Osteocyte (in vitro differentiated cells): ENCODE measurements around the gene ABLIM2. TPM values are rescaled to one million over a fixed set of nuclear protein-coding genes. Genes with fewer than 3 reads are reported as not detected.

Source experiments
- DNase-seq: peaks from one replicate; pipeline ENCODE4 v3.0.0; 2021; ENCODE audit warnings: mixed read lengths; ENCODE audit not compliant: unreplicated experiment; ENCODE audit errors: extremely low spot score
- H3K27ac Mint-ChIP-seq: one replicate; pipeline ENCODE4 v1.8.0; 2021; ENCODE audit warnings: mild to moderate bottlenecking, mixed read lengths; ENCODE audit not compliant: unreplicated experiment
- H3K27me3 Mint-ChIP-seq: one replicate; pipeline ENCODE4 v1.8.0; 2021; ENCODE audit warnings: mixed read lengths; ENCODE audit not compliant: unreplicated experiment
- H3K36me3 Mint-ChIP-seq: one replicate; pipeline ENCODE4 v1.8.0; 2021; ENCODE audit warnings: mixed read lengths; ENCODE audit not compliant: unreplicated experiment
- H3K4me1 Mint-ChIP-seq: one replicate; pipeline ENCODE4 v1.8.0; 2021; ENCODE audit warnings: mixed read lengths; ENCODE audit not compliant: unreplicated experiment
- H3K4me3 Mint-ChIP-seq: one replicate; pipeline ENCODE4 v1.8.0; 2021; ENCODE audit warnings: mild to moderate bottlenecking, moderate library complexity, mixed read lengths; ENCODE audit not compliant: unreplicated experiment
- H3K9me3 Mint-ChIP-seq: one replicate; pipeline ENCODE4 v1.8.0; 2021; ENCODE audit warnings: mixed read lengths; ENCODE audit not compliant: unreplicated experiment
- CTCF ChIP-seq: fragments of 200-600 bp; sonication (generic); IDR thresholded peaks from 2 replicates; pipeline ENCODE4 v1.5.0; 2021; ENCODE audit warnings: antibody characterized with exemption, mild to moderate bottlenecking, moderate library complexity
- total RNA-seq: library from RNA; stranded (reverse); gene quantifications from 2 replicates; pipeline ENCODE4 v1.2.1, GENCODE V29; 2021

Gene ABLIM2
- total RNA-seq, 1 donor from 2014 or later, result 0.24 TPM

GRCh38 chr4:8087921-8088495 is 70.6 kb downstream of the ABLIM2 start:
- TF ChIP-seq CTCF, result no peak
- no peak overlapping the region for H3K4me3 Mint-ChIP-seq
- H3K27ac Mint-ChIP-seq, result no peak overlapping the region
- peaks cover 21% of the 10 kb centered on the region for H3K27me3 Mint-ChIP-seq
- no peaks in the 10 kb centered on the region for H3K9me3 Mint-ChIP-seq
- no peaks in the 10 kb centered on the region for H3K4me1 Mint-ChIP-seq
- no peak for DNase-seq
- H3K36me3 Mint-ChIP-seq, result no peaks in the 10 kb centered on the region

- Mint-ChIP-seq H3K36me3 (no peaks in the 10 kb centered on the region), H3K4me3 (no peak overlapping the region), H3K27ac (no peak overlapping the region), H3K9me3 (no peaks in the 10 kb centered on the region), H3K27me3 (peaks cover 21% of the 10 kb centered on the region), H3K4me1 (no peaks in the 10 kb centered on the region)
- TF ChIP-seq CTCF, result no peak
- DNase-seq, result no peak
These were observed 71.7 kb downstream of the ABLIM2 start for GRCh38 chr4:8086783-8087445.

- Mint-ChIP-seq H3K9me3 (no peaks in the 10 kb centered on the region), H3K36me3 (no peaks in the 10 kb centered on the region), H3K27ac (no peak overlapping the region), H3K4me3 (no peak overlapping the region), H3K4me1 (no peaks in the 10 kb centered on the region), H3K27me3 (peaks cover 32% of the 10 kb centered on the region)
- TF ChIP-seq CTCF, result no peak
- no peak for DNase-seq
These were observed 73.0 kb downstream of the ABLIM2 start for GRCh38 chr4:8085491-8086117.

GRCh38 chr4:8084712-8085490 is 73.7 kb downstream of the ABLIM2 start:
- no peaks in the 10 kb centered on the region for H3K4me1 Mint-ChIP-seq
- no peak overlapping the region for H3K4me3 Mint-ChIP-seq
- H3K27me3 Mint-ChIP-seq, result peaks cover 34% of the 10 kb centered on the region
- H3K9me3 Mint-ChIP-seq, result no peaks in the 10 kb centered on the region
- H3K27ac Mint-ChIP-seq, result no peak overlapping the region
- TF ChIP-seq CTCF, result no peak
- no peaks in the 10 kb centered on the region for H3K36me3 Mint-ChIP-seq
- no peak for DNase-seq
